ENCODE data around the gene SLC39A7.

Gene SLC39A7

GRCh38 chr6:33194431-33194979 is 6.2 kb upstream of the SLC39A7 start:
- peaks cover 7 to 16% of the 10 kb centered on the region in 2 donors for H3K27me3 ChIP-seq (ENCODE audit: control insufficient read depth in 1 of 2, insufficient read depth in 2 of 2, low read length in 2 of 2)
- no peak overlapping the region for H3K9ac ChIP-seq (ENCODE audit: low read length)
- H3K36me3 ChIP-seq (ENCODE audit: insufficient read depth, low read length), result peaks cover 36% of the 10 kb centered on the region
- no peak overlapping the region for H3K4me3 ChIP-seq (ENCODE audit: low read depth in 1 of 2, low read length in 2 of 2)
- no peak overlapping the region for H3K27ac ChIP-seq (ENCODE audit: low read depth, low read length)
- H3K4me1 ChIP-seq (ENCODE audit: insufficient read depth, low read length), result peaks cover 30% of the 10 kb centered on the region
- no peaks in the 10 kb centered on the region for H3K9me3 ChIP-seq (ENCODE audit: low read length)

DNA sequence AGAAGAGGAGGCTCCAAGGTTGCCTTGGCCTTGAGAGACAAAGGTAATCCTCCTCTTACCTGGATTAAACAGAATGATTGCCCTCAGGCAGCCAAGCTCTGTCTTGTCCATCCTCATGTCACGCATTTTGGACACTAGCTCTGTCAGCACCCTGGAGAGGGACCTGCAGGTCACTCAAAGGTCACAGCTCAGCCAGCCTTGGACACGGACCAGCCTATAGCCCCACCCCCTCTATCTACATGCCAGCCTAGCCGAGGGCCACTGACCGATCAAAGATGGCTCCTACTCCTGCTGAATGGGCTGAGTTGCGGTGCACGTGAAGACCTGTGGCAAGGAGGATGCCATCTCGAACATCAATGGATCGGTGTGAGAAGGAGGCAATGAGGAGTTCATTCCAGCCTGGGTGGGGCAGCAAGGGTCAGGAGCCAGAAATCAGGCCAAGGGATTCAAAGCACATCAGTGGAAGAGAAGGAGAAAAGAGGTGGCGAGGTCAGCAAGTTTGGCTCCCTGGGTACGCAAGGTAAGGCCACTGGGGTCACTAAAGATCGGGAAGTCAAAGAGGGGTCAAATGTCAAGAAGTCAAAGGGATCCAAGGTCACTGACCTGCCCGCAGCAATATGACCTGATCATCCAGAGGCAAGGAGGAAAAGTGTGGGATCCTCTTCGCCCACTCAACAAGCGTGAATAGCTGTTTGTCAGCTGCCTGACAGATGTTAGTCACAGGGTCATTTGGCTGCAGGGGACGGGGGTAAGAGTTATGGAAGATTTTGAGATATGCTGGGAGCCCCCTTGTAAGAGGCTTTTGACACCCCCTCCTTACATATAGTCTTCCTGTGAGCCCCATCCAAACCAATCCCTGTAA is 5.1 kb upstream of the SLC39A7 start:
- Histone ChIP-seq H3K4me1 (ENCODE audit: insufficient read depth, low read length) (peaks cover 32% of the 10 kb centered on the region), H3K27ac (ENCODE audit: low read depth, low read length) (no peak overlapping the region), H3K9me3 (ENCODE audit: low read length) (no peaks in the 10 kb centered on the region), H3K9ac (ENCODE audit: low read length) (no peak overlapping the region), H3K4me3 (ENCODE audit: low read depth in 1 of 2, low read length in 2 of 2) (no peak overlapping the region), H3K36me3 (ENCODE audit: insufficient read depth, low read length) (peaks cover 36% of the 10 kb centered on the region), H3K27me3 (ENCODE audit: control insufficient read depth in 1 of 2, insufficient read depth in 2 of 2, low read length in 2 of 2) (peaks cover 7 to 16% of the 10 kb centered on the region in 2 donors)

DNA sequence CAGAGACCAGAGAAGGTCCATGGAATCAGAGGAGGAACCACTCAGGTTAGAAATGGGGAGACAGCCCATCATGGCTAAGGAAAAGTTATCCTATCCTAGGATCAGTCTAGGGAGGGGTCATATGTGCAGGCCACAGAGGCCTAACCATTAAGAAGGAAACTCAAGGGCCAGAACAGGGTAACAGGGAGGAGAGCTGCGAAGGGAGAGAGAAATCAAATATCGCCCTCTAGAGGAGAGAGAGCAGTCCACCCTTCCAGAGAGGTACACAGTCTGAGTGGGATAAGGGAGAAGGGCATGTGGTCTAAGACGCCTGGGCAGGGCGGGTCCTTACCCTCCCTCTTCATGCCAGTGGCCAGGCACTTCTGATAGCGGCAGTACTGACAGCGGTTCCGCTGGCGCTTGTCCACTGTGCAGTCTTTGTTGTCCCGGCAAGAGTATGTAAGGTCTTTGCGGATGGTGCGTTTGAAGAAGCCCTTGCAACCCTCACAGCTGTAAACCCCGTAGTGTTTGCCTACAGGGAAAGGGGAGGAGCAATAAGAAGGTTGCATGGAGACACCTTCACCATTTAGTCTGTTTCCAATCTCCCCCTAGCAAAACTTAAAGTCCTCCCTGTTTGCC is 3.1 kb upstream of the SLC39A7 start:
- H3K27me3 ChIP-seq (ENCODE audit: control insufficient read depth in 1 of 2, insufficient read depth in 2 of 2, low read length in 2 of 2), result no peaks in the 10 kb centered on the region
- H3K4me1 ChIP-seq (ENCODE audit: insufficient read depth, low read length), result peaks cover 45% of the 10 kb centered on the region
- peaks cover 44% of the 10 kb centered on the region for H3K36me3 ChIP-seq (ENCODE audit: insufficient read depth, low read length)
- no peak overlapping the region for H3K4me3 ChIP-seq (ENCODE audit: low read depth in 1 of 2, low read length in 2 of 2)
- H3K9me3 ChIP-seq (ENCODE audit: low read length), result no peaks in the 10 kb centered on the region
- H3K9ac ChIP-seq (ENCODE audit: low read length), result no peak overlapping the region
- no peak overlapping the region for H3K27ac ChIP-seq (ENCODE audit: low read depth, low read length)

DNA sequence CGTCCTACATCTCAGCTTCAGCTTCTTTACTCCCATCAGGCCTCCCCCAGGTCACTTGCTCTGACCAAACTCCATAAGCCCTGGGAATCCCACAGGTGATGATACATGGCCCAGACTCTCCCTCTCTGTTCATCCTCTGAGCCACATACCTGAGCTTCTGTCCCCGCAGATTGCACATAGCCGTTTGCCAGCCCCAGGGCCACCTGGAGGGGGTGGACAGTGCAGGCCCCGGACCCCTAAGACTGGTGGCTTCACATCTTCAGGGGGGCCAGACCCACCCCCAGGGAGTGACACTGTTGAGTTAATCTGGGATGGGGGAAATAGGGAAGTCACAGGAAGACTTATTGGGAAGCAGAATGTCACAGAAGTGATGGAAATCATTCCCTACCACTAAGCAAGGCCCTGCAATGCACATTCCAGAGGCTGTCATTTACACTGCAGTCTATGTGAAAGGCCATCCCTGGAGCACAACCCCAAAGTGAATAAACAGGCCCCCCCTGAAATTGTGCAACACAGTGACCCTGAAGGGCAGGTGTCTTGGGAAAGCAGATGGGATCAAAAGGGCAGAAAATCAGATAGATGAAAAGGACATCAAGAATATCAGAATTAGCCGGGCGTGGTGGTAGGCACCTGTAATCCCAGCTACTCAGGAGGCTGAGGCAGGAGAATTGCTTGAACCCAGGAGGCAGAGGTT is 2.4 kb upstream of the SLC39A7 start:
- Histone ChIP-seq H3K27me3 (ENCODE audit: control insufficient read depth in 1 of 2, insufficient read depth in 2 of 2, low read length in 2 of 2) (no peaks in the 10 kb centered on the region), H3K36me3 (ENCODE audit: insufficient read depth, low read length) (peaks cover 52% of the 10 kb centered on the region), H3K4me1 (ENCODE audit: insufficient read depth, low read length) (peaks cover 44% of the 10 kb centered on the region), H3K27ac (ENCODE audit: low read depth, low read length) (no peak overlapping the region), H3K9me3 (ENCODE audit: low read length) (no peaks in the 10 kb centered on the region), H3K4me3 (ENCODE audit: low read depth in 1 of 2, low read length in 2 of 2) (no peak overlapping the region), H3K9ac (ENCODE audit: low read length) (no peak overlapping the region)

DNA sequence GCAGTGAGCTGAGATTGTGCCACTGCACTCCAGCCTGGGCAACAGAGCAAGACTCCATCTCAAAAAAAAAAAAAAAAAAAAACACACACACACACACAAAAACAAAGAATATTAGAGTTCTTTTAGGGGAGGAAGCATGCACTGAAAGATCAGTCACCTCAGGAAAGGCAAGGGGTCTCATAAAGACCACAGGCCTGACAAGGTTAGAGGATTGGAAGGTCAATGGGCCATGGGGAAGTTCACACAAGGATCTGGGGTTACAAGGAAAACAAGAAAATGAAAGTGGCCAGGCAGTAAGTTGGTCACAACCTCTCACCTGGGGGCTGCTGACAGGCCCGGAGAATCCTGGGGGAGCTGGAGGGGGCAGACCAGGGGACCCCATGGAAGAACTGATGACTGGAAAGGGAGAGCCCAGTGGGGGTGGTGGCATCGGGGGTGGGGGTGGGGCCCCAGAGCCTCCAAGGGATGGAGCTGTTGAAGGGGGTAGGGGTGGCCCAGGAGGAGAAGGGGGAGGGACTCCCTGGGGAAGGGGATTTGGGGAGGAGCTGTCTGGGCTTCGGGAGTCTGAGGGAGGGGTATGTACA is 1.7 kb upstream of the SLC39A7 start:
- no peaks in the 10 kb centered on the region for H3K27me3 ChIP-seq (ENCODE audit: control insufficient read depth in 1 of 2, insufficient read depth in 2 of 2, low read length in 2 of 2)
- peaks cover 50% of the 10 kb centered on the region for H3K4me1 ChIP-seq (ENCODE audit: insufficient read depth, low read length)
- H3K9me3 ChIP-seq (ENCODE audit: low read length), result no peaks in the 10 kb centered on the region
- peaks cover 58% of the 10 kb centered on the region for H3K36me3 ChIP-seq (ENCODE audit: insufficient read depth, low read length)
- peak overlapping the region; percentile 99 for H3K27ac ChIP-seq (ENCODE audit: low read depth, low read length)
- no peak overlapping the region for H3K9ac ChIP-seq (ENCODE audit: low read length)
- peak overlapping the region in 1 of 2 donors; percentile 64 for H3K4me3 ChIP-seq (ENCODE audit: low read depth in 1 of 2, low read length in 2 of 2)

DNA sequence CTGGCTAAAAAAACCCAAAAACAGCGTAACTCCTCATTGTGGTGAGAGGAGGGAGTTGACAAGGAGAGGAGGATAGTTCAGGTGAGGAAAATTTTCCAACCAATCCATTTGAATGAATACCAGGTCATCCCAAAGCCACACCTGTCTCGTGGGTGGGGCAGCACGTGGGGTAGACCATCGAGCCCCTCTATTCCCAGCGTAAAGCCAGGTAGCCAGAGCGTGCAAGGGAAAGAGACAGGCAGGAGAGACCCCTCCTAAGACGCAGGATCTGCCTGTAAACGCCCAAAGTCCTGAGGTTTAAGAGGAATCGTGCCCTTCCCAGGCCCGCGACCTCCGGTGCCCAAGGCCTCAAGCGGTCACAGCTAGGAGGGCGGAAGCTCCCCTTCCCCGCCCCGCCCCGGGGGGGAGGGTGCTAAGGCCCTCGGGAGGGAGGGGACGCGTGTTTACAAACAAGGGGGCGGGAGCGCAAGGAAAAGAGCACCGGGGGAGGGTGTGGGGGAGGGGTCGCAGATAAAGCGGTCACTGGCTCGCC is 914 bp upstream of the SLC39A7 start:
- Histone ChIP-seq H3K27me3 (ENCODE audit: control insufficient read depth in 1 of 2, insufficient read depth in 2 of 2, low read length in 2 of 2) (no peaks in the 10 kb centered on the region), H3K27ac (ENCODE audit: low read depth, low read length) (peak overlapping the region; percentile 99), H3K9me3 (ENCODE audit: low read length) (no peaks in the 10 kb centered on the region), H3K4me3 (ENCODE audit: low read depth in 1 of 2, low read length in 2 of 2) (peak overlapping the region; percentile 64 to 95), H3K36me3 (ENCODE audit: insufficient read depth, low read length) (peaks cover 51% of the 10 kb centered on the region), H3K9ac (ENCODE audit: low read length) (peak overlapping the region; percentile 64), H3K4me1 (ENCODE audit: insufficient read depth, low read length) (peaks cover 55% of the 10 kb centered on the region)

DNA sequence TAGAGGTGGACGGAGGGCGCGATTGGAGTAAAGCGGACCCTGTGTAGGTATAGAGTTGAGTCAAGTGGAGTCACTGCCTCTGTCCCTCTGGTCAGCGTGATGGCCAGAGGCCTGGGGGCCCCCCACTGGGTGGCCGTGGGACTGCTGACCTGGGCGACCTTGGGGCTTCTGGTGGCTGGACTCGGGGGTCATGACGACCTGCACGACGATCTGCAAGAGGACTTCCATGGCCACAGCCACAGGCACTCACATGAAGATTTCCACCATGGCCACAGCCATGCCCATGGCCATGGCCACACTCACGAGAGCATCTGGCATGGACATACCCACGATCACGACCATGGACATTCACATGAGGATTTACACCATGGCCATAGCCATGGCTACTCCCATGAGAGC is 479 bp downstream of the SLC39A7 start:
- H3K9me3 ChIP-seq (ENCODE audit: low read length), result no peaks in the 10 kb centered on the region
- peak overlapping the region; percentile 73 for H3K9ac ChIP-seq (ENCODE audit: low read length)
- peak overlapping the region; percentile 99 for H3K27ac ChIP-seq (ENCODE audit: low read depth, low read length)
- H3K4me1 ChIP-seq (ENCODE audit: insufficient read depth, low read length), result peaks cover 61% of the 10 kb centered on the region
- H3K4me3 ChIP-seq (ENCODE audit: low read depth in 1 of 2, low read length in 2 of 2), result peak overlapping the region; percentile 64 to 95
- H3K27me3 ChIP-seq (ENCODE audit: control insufficient read depth in 1 of 2, insufficient read depth in 2 of 2, low read length in 2 of 2), result no peaks in the 10 kb centered on the region
- H3K36me3 ChIP-seq (ENCODE audit: insufficient read depth, low read length), result peaks cover 37% of the 10 kb centered on the region

DNA sequence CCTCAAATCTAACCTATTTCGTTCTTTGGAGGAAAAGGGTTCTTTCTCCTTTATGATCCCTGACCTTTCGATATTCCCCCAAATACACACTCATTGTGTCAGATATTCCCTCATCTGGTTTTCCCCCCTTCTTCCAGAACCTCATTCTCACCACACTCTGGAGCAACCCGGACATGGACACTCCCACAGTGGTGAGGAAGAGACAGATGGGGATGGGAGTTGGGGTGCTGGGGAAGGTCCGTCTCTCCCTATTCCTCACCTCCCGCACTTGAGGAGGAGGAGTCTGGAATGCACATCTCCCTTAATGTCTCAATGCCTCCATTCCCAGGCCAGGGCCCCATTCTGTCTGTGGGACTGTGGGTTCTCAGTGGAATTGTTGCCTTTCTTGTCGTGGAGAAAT is 1.3 kb downstream of the SLC39A7 start:
- no peaks in the 10 kb centered on the region for H3K27me3 ChIP-seq (ENCODE audit: control insufficient read depth in 1 of 2, insufficient read depth in 2 of 2, low read length in 2 of 2)
- H3K4me1 ChIP-seq (ENCODE audit: insufficient read depth, low read length), result peaks cover 61% of the 10 kb centered on the region
- H3K27ac ChIP-seq (ENCODE audit: low read depth, low read length), result peak overlapping the region; percentile 99
- H3K9me3 ChIP-seq (ENCODE audit: low read length), result no peaks in the 10 kb centered on the region
- no peak overlapping the region for H3K9ac ChIP-seq (ENCODE audit: low read length)
- peaks cover 30% of the 10 kb centered on the region for H3K36me3 ChIP-seq (ENCODE audit: insufficient read depth, low read length)
- H3K4me3 ChIP-seq (ENCODE audit: low read depth in 1 of 2, low read length in 2 of 2), result peak overlapping the region; percentile 64 to 95

DNA sequence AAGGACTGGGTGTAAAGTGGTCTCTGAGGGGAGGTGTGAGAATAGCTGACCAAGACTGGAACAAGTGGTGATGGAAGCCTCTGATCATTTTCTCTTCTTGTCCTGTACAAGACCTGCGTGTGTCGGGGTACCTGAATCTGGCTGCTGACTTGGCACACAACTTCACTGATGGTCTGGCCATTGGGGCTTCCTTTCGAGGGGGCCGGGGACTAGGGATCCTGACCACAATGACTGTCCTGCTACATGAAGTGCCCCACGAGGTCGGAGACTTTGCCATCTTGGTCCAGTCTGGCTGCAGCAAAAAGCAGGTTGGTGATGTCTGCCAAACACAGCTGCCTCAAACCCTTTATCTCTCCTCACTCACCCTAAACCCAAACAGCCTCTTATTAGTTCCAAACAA is 2.1 kb downstream of the SLC39A7 start:
- H3K9ac ChIP-seq (ENCODE audit: low read length), result no peak overlapping the region

GRCh38 chr6:33203443-33204164 is 2.9 kb downstream of the SLC39A7 start:
- no peak overlapping the region for H3K9ac ChIP-seq (ENCODE audit: low read length)
- peak overlapping the region in 1 of 2 donors; percentile 41 for H3K4me3 ChIP-seq (ENCODE audit: low read depth in 1 of 2, low read length in 2 of 2)
- H3K4me1 ChIP-seq (ENCODE audit: insufficient read depth, low read length), result peaks cover 44% of the 10 kb centered on the region
- H3K27me3 ChIP-seq (ENCODE audit: control insufficient read depth in 1 of 2, insufficient read depth in 2 of 2, low read length in 2 of 2), result no peaks in the 10 kb centered on the region
- H3K27ac ChIP-seq (ENCODE audit: low read depth, low read length), result no peak overlapping the region
- H3K9me3 ChIP-seq (ENCODE audit: low read length), result no peaks in the 10 kb centered on the region
- H3K36me3 ChIP-seq (ENCODE audit: insufficient read depth, low read length), result peaks cover 23% of the 10 kb centered on the region

More for the DNA sequence above, 2.1 kb downstream of the SLC39A7 start:
- H3K9me3 ChIP-seq (ENCODE audit: low read length), result no peaks in the 10 kb centered on the region
- H3K36me3 ChIP-seq (ENCODE audit: insufficient read depth, low read length), result peaks cover 23% of the 10 kb centered on the region
- no peak overlapping the region for H3K27ac ChIP-seq (ENCODE audit: low read depth, low read length)
- H3K4me3 ChIP-seq (ENCODE audit: low read depth in 1 of 2, low read length in 2 of 2), result no peak overlapping the region
- H3K4me1 ChIP-seq (ENCODE audit: insufficient read depth, low read length), result peaks cover 52% of the 10 kb centered on the region
- no peaks in the 10 kb centered on the region for H3K27me3 ChIP-seq (ENCODE audit: control insufficient read depth in 1 of 2, insufficient read depth in 2 of 2, low read length in 2 of 2)
